ENCODE results near the gene MRPL34. TPM values are rescaled to one million over a fixed set of nuclear protein-coding genes. Genes with fewer than 3 reads are reported as not detected.

The MRPL34 gene
- total RNA-seq, 4 donors from 2014 or later, result 145 to 369 (median 249) TPM

GRCh38 chr19:17328517-17329365, 23.1 kb downstream of the MRPL34 start:
- Histone ChIP-seq H3K4me1 (peaks cover 0 to 1% of the 10 kb centered on the region in 2 donors), H3K36me3 (no peaks in the 10 kb centered on the region), H3K27ac (no peak overlapping the region), H3K4me3 (no peak overlapping the region), H3K9me3 (no peaks in the 10 kb centered on the region), H3K27me3 (no peaks in the 10 kb centered on the region)
- ATAC-seq, result no peak
- intact Hi-C loops (cut with DNase I; ENCODE audit: low total_unique reads) (no loop called here), in situ Hi-C loops (cut with MboI; ENCODE audit: low sequenced_read_pairs in 4 of 4) (no loop called here)
- TF ChIP-seq CTCF (IDR thresholded peaks at IDR 0.05 in 4 of 5, conservative IDR thresholded peaks at IDR 0.05 in 1 of 5) (no peak), POLR2A (IDR thresholded peaks at IDR 0.05) (no peak)
- no peak for DNase-seq

- DNase-seq (no peak), ATAC-seq (no peak)
- H3K27ac ChIP-seq, result no peak overlapping the region
- H3K27me3 ChIP-seq, result no peaks in the 10 kb centered on the region
- no peaks in the 10 kb centered on the region for H3K36me3 ChIP-seq
- peaks cover 0 to 4% of the 10 kb centered on the region in 2 donors for H3K4me1 ChIP-seq
- TF ChIP-seq POLR2A (IDR thresholded peaks at IDR 0.05) (no peak), CTCF (IDR thresholded peaks at IDR 0.05 in 4 of 5, conservative IDR thresholded peaks at IDR 0.05 in 1 of 5) (no peak)
- intact Hi-C loops (cut with DNase I; ENCODE audit: low total_unique reads), result loop anchor here (10.0 kb wide), 1 partner anchor 225 kb away; the partner anchor contains the start of gene COLGALT1
- no peaks in the 10 kb centered on the region for H3K9me3 ChIP-seq
- in situ Hi-C loops (cut with MboI; ENCODE audit: low sequenced_read_pairs in 4 of 4), result no loop called here
- no peak overlapping the region for H3K4me3 ChIP-seq
These were observed 23.9 kb downstream of the MRPL34 start for GRCh38 chr19:17329366-17330261.

- Histone ChIP-seq H3K4me3 (no peak overlapping the region), H3K36me3 (no peaks in the 10 kb centered on the region), H3K9me3 (no peaks in the 10 kb centered on the region), H3K27me3 (no peaks in the 10 kb centered on the region), H3K27ac (no peak overlapping the region), H3K4me1 (peaks cover 6 to 10% of the 10 kb centered on the region in 2 donors)
- intact Hi-C loops (cut with DNase I; ENCODE audit: low total_unique reads) (loop anchor here (10.0 kb wide), 1 partner anchor 224 kb away; the partner anchor contains the start of gene COLGALT1), in situ Hi-C loops (cut with MboI; ENCODE audit: low sequenced_read_pairs in 4 of 4) (no loop called here)
- DNase-seq, result no peak
- no peak for ATAC-seq
- no peak for TF ChIP-seq POLR2A (IDR thresholded peaks at IDR 0.05)
- no peak for TF ChIP-seq CTCF (IDR thresholded peaks at IDR 0.05 in 4 of 5, conservative IDR thresholded peaks at IDR 0.05 in 1 of 5)
These were observed 24.8 kb downstream of the MRPL34 start for GRCh38 chr19:17330262-17331044.

- no peaks in the 10 kb centered on the region for H3K27me3 ChIP-seq
- ATAC-seq, result no peak
- no peak for TF ChIP-seq POLR2A (IDR thresholded peaks at IDR 0.05)
- no peak for TF ChIP-seq CTCF (IDR thresholded peaks at IDR 0.05 in 4 of 5, conservative IDR thresholded peaks at IDR 0.05 in 1 of 5)
These were observed 25.4 kb downstream of the MRPL34 start for GRCh38 chr19:17331045-17331558.

More at GRCh38 chr19:17331045-17331558, 25.4 kb downstream of the MRPL34 start:
- no peaks in the 10 kb centered on the region for H3K9me3 ChIP-seq
- H3K4me1 ChIP-seq, result peaks cover 12 to 16% of the 10 kb centered on the region in 2 donors
- no peak for DNase-seq
- intact Hi-C loops (cut with DNase I; ENCODE audit: low total_unique reads), result loop anchor here (10.0 kb wide), 1 partner anchor 224 kb away; the partner anchor contains the start of gene COLGALT1
- no peak overlapping the region for H3K27ac ChIP-seq
- no peaks in the 10 kb centered on the region for H3K36me3 ChIP-seq
- in situ Hi-C loops (cut with MboI; ENCODE audit: low sequenced_read_pairs in 4 of 4), result no loop called here
- no peak overlapping the region for H3K4me3 ChIP-seq
